Mammary microvascular endothelial cell (primary cell): ENCODE measurements around the gene PRKAR2A. TPM values are rescaled to one million over a fixed set of nuclear protein-coding genes. Genes with fewer than 3 reads are reported as not detected.

Experiments
- total RNA-seq: library from RNA; depleted of rRNA; stranded (reverse); fragments of >200 nt; gene quantifications from 2 replicates; pipeline ENCODE4 v1.2.3, GENCODE V29; 2015

Gene PRKAR2A
- total RNA-seq: 33.2 and 41.7 TPM in 2 replicates

GRCh38 chr3:48847504-48848423, at the start of gene PRKAR2A:
Gene PRKAR2A, minus strand, starts transcription at chr3:48847874. Its CDS starts 278 bp downstream, at chr3:48847596.

GRCh38 chr3:48716982-48717746, 130.5 kb downstream of the PRKAR2A start, which contains the start of gene IP6K2:
Gene IP6K2, minus strand, starts transcription at chr3:48717221. Its CDS starts 21,930 bp downstream, at chr3:48695291.

Other genes with a start within 250 kb of the PRKAR2A start
- 294 and 341 TPM in 2 replicates for gene UQCRC1, start 238.2 kb downstream of the PRKAR2A start, total RNA-seq
- not detected in 2 replicates for gene TMEM89, start 226.1 kb downstream of the PRKAR2A start, total RNA-seq
- gene SLC26A6, start 212.4 kb downstream of the PRKAR2A start, total RNA-seq: 15.7 and 24.5 TPM in 2 replicates
- 0.39 and 0.73 TPM in 2 replicates for gene CELSR3, start 185.0 kb downstream of the PRKAR2A start, total RNA-seq
- gene NCKIPSD, start 162.0 kb downstream of the PRKAR2A start, total RNA-seq: 14.5 and 20.5 TPM in 2 replicates
- gene IP6K2, start 130.7 kb downstream of the PRKAR2A start, total RNA-seq: 42.6 and 44.2 TPM in 2 replicates
- 15.9 and 26.8 TPM in 2 replicates for gene SLC25A20, start 51.0 kb upstream of the PRKAR2A start, total RNA-seq
- 53.3 and 72.0 TPM in 2 replicates for gene ARIH2, start 71.0 kb upstream of the PRKAR2A start, total RNA-seq
- gene P4HTM, start 142.4 kb upstream of the PRKAR2A start, total RNA-seq: 15.7 and 16.0 TPM in 2 replicates
- 81.6 and 87.9 TPM in 2 replicates for gene WDR6, start 159.5 kb upstream of the PRKAR2A start, total RNA-seq
- 40.8 and 44.2 TPM in 2 replicates for gene DALRD3, start 170.7 kb upstream of the PRKAR2A start, total RNA-seq
- 134 and 158 TPM in 2 replicates for gene NDUFAF3, start 174.2 kb upstream of the PRKAR2A start, total RNA-seq
- gene IMPDH2, start 181.5 kb upstream of the PRKAR2A start, total RNA-seq: 197 and 214 TPM in 2 replicates
- 60.2 and 79.0 TPM in 2 replicates for gene QRICH1, start 246.2 kb upstream of the PRKAR2A start, total RNA-seq